SU-DHL-6 (cell line): Measurements from ENCODE around the gene TRPV2.

Source experiments
- H2AFZ ChIP-seq: fragments of 200-600 bp; sonication (generic); 2 replicates; pipeline ENCODE4 v1.6.1; 2014; ENCODE audit warnings: low read depth, mild to moderate bottlenecking, moderate library complexity, mixed read lengths, antibody characterized with exemption, low read length; ENCODE audit not compliant: severe bottlenecking
- H3F3A ChIP-seq: fragments of 200-600 bp; shearing (Covaris generic); 2 replicates; pipeline ENCODE4 v1.6.0; 2016; ENCODE audit warnings: antibody characterized with exemption, mild to moderate bottlenecking; ENCODE audit not compliant: insufficient read depth
- H3K27ac ChIP-seq: fragments of 200-600 bp; sonication (generic); 2 replicates; pipeline ENCODE4 v1.5.1; 2016; ENCODE audit warnings: low read depth, mild to moderate bottlenecking, low read length, moderate library complexity, mixed read lengths
- H3K27me3 ChIP-seq: fragments of 200-600 bp; sonication (generic), shearing (Covaris generic); 2 replicates; pipeline ENCODE4 v1.6.0; 2014; ENCODE audit warnings: mild to moderate bottlenecking, low read length
- H3K36me3 ChIP-seq: fragments of 200-600 bp; sonication (generic); 2 replicates; pipeline ENCODE4 v1.6.1; 2014; ENCODE audit warnings: mild to moderate bottlenecking, low read length, mixed read lengths
- H3K4me2 ChIP-seq: fragments of 300-600, 200-600 bp; shearing (Covaris generic), sonication (generic); 2 replicates; pipeline ENCODE4 v1.6.0; 2014; ENCODE audit warnings: low read length, low read depth, mild to moderate bottlenecking; ENCODE audit not compliant: poor library complexity, severe bottlenecking
- H3K4me3 ChIP-seq: fragments of 200-600 bp; sonication (generic); 2 replicates; pipeline ENCODE4 v1.5.1; 2014; ENCODE audit warnings: antibody characterized with exemption, low read length, mild to moderate bottlenecking, mixed read lengths; ENCODE audit not compliant: insufficient read depth, poor library complexity, severe bottlenecking
- H3K79me2 ChIP-seq: fragments of 200-600 bp; sonication (generic); 2 replicates; pipeline ENCODE4 v1.6.1; 2014; ENCODE audit warnings: mild to moderate bottlenecking, low read length, moderate library complexity; ENCODE audit not compliant: insufficient read depth
- H3K9ac ChIP-seq: fragments of 200-600 bp; sonication (generic); 2 replicates; pipeline ENCODE4 v1.7.0; 2014; ENCODE audit warnings: mild to moderate bottlenecking, low read length
- H3K9me2 ChIP-seq: fragments of 200-600 bp; sonication (generic); replicated peaks from 2 replicates; pipeline ENCODE4 v1.6.1; 2014; ENCODE audit warnings: low read length; ENCODE audit not compliant: insufficient read depth
- H3K9me3 ChIP-seq: fragments of 200-600 bp; sonication (generic); 2 replicates; pipeline ENCODE4 v1.6.1; 2014; ENCODE audit warnings: low read length, mixed read lengths; ENCODE audit not compliant: insufficient read depth
- H4K20me1 ChIP-seq: fragments of 200-600 bp; sonication (generic); 2 replicates; pipeline ENCODE4 v1.6.1; 2014; ENCODE audit warnings: low read depth, mild to moderate bottlenecking, antibody characterized with exemption, low read length, moderate library complexity, mixed read lengths
- EZH2phosphoT487 ChIP-seq: fragments of 200-600 bp; sonication (generic), shearing (Covaris generic); conservative IDR thresholded peaks from 2 replicates; pipeline ENCODE4 v1.6.1; 2018; ENCODE audit warnings: mild to moderate bottlenecking, antibody characterized with exemption, low read length, moderate library complexity, mixed read lengths
- TF ChIP-seq, protein P1 (sequence below): fragments of 200-600 bp; sonication (generic); IDR thresholded peaks from one replicate; pipeline ENCODE4 v1.5.1; 2017; ENCODE audit warnings: antibody characterized with exemption, mild to moderate bottlenecking, low read length, moderate library complexity; ENCODE audit not compliant: insufficient read depth, poor library complexity, severe bottlenecking

The TRPV2 gene

DNA sequence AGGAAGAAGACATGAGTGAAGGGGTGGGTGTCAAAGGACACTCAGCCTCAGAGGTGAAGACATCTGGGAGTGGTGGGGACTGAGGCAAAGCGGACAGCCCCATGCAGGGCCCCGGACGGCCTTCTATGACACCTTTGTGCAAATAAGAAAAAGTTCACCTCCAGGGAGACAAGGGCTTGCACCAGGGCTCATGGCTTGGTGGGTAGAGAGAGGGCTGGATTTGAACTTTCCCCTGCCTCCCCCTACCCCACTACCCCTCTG is 46.2 kb downstream of the TRPV2 start:
- Histone ChIP-seq H3K4me2 (no peak overlapping the region), H3K36me3 (no peaks in the 10 kb centered on the region), H3K79me2 (no peaks in the 10 kb centered on the region), H3K9me3 (no peaks in the 10 kb centered on the region), H2AFZ (no peak overlapping the region), H3K27me3 (no peaks in the 10 kb centered on the region), H3K9ac (no peak overlapping the region), H3K4me3 (no peak overlapping the region), H3F3A (no peaks in the 10 kb centered on the region), H3K27ac (no peak overlapping the region), H3K9me2 (no peaks in the 10 kb centered on the region), H4K20me1 (no peaks in the 10 kb centered on the region)
- TF ChIP-seq EZH2phosphoT487: no peak
- TF ChIP-seq, protein P1, sequence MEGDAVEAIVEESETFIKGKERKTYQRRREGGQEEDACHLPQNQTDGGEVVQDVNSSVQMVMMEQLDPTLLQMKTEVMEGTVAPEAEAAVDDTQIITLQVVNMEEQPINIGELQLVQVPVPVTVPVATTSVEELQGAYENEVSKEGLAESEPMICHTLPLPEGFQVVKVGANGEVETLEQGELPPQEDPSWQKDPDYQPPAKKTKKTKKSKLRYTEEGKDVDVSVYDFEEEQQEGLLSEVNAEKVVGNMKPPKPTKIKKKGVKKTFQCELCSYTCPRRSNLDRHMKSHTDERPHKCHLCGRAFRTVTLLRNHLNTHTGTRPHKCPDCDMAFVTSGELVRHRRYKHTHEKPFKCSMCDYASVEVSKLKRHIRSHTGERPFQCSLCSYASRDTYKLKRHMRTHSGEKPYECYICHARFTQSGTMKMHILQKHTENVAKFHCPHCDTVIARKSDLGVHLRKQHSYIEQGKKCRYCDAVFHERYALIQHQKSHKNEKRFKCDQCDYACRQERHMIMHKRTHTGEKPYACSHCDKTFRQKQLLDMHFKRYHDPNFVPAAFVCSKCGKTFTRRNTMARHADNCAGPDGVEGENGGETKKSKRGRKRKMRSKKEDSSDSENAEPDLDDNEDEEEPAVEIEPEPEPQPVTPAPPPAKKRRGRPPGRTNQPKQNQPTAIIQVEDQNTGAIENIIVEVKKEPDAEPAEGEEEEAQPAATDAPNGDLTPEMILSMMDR: no peak

DNA sequence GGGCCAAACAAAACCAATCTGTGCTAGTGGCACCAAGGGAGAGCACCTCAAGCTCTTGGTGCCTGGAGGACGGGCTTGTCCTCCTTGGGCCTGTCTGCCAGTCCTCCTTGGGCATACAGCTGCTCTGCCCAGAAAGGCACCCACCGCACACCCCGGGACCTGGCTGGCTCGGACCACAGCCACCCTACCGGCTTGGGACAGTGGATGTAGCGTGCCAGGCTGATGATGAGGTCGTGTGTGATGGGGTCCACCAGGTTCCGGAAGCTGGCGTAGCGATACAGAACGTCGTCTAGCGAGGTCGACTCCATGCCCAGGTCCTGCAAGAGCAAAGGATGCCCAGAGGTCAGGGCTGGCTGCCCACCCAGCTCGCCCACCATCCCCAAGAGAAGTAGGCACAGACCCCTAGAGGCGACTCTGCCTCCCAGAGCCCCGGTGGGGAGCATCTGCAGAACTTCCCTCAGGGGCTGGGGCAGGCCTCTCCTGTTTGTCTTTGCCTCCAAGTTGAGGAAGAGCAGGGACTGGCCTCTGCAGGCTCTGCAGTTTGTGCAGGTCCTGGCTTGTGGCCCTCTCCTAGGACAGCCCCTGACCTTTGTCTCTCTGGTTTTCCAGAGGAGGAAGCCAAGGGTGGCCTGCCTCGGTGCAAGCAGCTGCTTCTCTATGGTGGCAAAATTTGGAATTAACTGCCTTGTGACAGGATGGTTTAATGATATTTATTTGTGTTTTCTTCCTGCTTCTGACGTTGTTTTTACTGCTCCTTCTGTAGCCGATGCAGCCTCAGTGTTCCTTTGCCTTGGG is 46.9 kb downstream of the TRPV2 start:
- no peaks in the 10 kb centered on the region for H4K20me1 ChIP-seq
- no peak for TF ChIP-seq EZH2phosphoT487
- no peak overlapping the region for H3K9ac ChIP-seq

DNA sequence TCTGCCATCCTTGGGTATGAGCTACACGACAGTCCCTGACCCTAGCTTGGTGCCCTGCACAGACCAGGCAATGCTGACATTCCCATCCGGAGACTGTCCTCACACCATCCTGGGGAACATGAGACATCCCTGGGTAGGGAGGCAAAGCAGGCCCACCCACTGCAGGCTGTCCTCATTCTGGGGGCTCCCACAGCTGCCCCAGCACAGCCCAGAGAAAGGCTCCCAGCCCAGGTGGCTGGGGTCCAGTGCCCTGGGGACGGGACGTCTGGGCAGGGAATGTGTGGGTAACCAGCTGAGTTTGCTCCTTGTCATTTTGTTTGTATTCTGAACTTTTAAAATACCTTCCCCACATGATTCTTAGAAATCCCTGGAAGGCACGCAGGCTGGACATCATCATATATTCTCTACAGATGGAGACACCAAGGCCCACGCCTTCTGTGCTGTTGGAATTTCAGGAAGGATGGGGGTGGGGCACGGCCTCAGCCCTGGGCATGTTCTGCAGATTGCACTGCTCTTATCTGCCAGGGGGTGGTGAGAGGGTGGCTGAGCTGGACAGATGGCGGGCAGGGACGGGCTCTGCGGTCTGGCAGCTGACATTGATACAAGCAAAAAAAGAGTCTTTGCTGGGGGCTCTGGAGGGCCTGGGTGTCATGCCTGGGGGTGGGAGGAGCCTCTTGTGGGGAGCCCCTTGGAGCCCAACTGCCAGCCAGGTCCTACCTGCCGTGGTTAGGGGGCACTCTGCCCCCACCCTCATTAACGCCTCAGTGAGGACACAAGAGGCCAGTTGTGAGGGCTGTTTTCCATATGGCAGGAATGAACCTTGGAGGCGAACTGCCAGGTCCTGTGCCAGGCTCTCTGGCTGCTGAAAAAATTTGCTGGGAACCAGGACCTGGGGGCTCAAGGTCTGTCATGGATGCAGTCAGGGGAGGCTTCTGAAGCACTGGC is 48.3 kb downstream of the TRPV2 start:
- H3K9me3 ChIP-seq: no peaks in the 10 kb centered on the region
- H3K79me2 ChIP-seq: no peaks in the 10 kb centered on the region
- no peaks in the 10 kb centered on the region for H4K20me1 ChIP-seq
- H3F3A ChIP-seq: no peaks in the 10 kb centered on the region
- no peaks in the 10 kb centered on the region for H3K9me2 ChIP-seq
- H3K27me3 ChIP-seq: no peaks in the 10 kb centered on the region
- no peak overlapping the region for H3K4me3 ChIP-seq
- no peak overlapping the region for H3K4me2 ChIP-seq
- H2AFZ ChIP-seq: no peak overlapping the region
- H3K9ac ChIP-seq: no peak overlapping the region
- no peaks in the 10 kb centered on the region for H3K36me3 ChIP-seq
- TF ChIP-seq EZH2phosphoT487: no peak
- TF ChIP-seq, protein P1: no peak
- no peak overlapping the region for H3K27ac ChIP-seq

More for the DNA sequence above, 46.9 kb downstream of the TRPV2 start:
- Histone ChIP-seq H3K9me3 (no peaks in the 10 kb centered on the region), H3F3A (no peaks in the 10 kb centered on the region), H3K36me3 (no peaks in the 10 kb centered on the region), H3K9me2 (no peaks in the 10 kb centered on the region), H3K4me2 (no peak overlapping the region), H3K27ac (no peak overlapping the region), H3K27me3 (no peaks in the 10 kb centered on the region), H3K4me3 (no peak overlapping the region), H2AFZ (no peak overlapping the region), H3K79me2 (no peaks in the 10 kb centered on the region)
